HL-60 (cell line): Measurements from ENCODE around the gene SORCS2.

Experiments used
- GABPA ChIP-seq: IDR thresholded peaks from 2 replicates; pipeline ENCODE4 v1.6.1; 2012; ENCODE audit warnings: low read depth
- POLR2AphosphoS5 ChIP-seq: IDR thresholded peaks from 2 replicates; pipeline ENCODE4 v1.6.1; 2012; ENCODE audit warnings: low read depth
- SPI1 ChIP-seq: IDR thresholded peaks from 2 replicates; pipeline ENCODE4 v1.6.1; 2012; ENCODE audit warnings: low read depth, mild to moderate bottlenecking, borderline replicate concordance
- TF ChIP-seq, protein P1 (sequence below): IDR thresholded peaks from one replicate; pipeline ENCODE4 v1.5.1; 2011; ENCODE audit warnings: low read length, control low read depth, inconsistent platforms; ENCODE audit not compliant: insufficient read depth

DNA sequence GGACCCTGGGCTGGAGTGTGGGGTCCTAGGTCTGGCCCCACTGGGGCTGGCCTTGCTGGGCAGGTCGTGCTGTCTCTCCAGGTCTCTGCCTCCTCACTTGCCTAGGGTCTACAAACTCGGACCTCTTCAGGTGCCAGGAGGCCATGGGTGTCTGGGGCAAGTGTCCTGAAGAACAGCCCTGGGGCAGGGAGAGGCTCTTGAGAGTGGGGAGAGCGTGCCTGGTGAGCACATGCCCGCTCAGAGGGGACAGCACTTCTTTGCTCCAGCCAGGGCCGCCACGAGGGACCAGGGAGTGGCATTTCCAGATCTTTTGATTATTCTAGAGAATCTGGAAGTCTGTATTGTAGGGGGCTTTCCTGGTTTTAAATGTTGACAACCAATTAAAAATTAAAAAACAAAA, 63.7 kb downstream of the SORCS2 start:
- TF ChIP-seq, protein P1, sequence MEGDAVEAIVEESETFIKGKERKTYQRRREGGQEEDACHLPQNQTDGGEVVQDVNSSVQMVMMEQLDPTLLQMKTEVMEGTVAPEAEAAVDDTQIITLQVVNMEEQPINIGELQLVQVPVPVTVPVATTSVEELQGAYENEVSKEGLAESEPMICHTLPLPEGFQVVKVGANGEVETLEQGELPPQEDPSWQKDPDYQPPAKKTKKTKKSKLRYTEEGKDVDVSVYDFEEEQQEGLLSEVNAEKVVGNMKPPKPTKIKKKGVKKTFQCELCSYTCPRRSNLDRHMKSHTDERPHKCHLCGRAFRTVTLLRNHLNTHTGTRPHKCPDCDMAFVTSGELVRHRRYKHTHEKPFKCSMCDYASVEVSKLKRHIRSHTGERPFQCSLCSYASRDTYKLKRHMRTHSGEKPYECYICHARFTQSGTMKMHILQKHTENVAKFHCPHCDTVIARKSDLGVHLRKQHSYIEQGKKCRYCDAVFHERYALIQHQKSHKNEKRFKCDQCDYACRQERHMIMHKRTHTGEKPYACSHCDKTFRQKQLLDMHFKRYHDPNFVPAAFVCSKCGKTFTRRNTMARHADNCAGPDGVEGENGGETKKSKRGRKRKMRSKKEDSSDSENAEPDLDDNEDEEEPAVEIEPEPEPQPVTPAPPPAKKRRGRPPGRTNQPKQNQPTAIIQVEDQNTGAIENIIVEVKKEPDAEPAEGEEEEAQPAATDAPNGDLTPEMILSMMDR: no peak
- TF ChIP-seq GABPA (no peak), POLR2AphosphoS5 (no peak), SPI1 (no peak)
